NCI-H446 treated with DMSO at 0.1 percent for 48 hours (cell line): Measurements from ENCODE around the gene ARHGDIA.

Source experiments
- DNase-seq: peaks from one replicate; lab custom pipeline; 2025; lab: John Stamatoyannopoulos, UW

The ARHGDIA gene

DNA sequence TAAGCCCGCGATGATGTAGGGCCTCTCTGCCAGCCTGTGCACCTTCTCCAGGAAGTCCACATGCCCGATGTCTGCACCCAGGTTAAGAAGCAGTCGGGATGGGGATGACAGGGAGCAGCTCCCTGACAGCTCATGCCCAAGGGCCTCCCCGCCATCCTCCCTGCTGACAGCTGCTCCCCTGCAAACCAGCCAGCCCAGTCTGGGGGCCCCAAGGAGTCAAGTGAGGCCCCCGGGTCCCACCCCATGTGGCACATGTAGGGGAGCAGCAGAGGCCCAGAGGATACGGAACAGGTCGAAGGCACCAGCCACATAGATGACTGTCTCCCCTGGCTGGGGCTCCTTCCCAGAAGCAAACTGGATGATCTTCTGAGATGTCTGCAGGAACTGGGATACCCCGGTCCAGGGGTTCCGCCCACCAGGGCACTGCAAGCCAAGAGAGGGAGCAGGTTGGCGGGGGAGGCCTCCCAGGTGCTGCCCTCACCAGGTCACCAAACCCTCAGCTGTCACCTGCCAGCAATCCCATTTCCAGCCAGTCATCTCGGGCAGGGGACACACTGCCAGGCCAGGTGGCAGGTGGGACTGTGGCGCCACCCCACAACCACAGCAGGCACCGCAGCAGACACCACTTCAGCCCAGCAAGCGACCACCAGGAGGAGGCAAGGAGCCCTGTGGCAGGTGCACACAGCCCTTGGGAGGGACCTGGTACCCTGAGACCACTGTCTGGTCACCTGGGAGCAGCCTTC, 35.5 kb upstream of the ARHGDIA start:
- no peak for DNase-seq

DNA sequence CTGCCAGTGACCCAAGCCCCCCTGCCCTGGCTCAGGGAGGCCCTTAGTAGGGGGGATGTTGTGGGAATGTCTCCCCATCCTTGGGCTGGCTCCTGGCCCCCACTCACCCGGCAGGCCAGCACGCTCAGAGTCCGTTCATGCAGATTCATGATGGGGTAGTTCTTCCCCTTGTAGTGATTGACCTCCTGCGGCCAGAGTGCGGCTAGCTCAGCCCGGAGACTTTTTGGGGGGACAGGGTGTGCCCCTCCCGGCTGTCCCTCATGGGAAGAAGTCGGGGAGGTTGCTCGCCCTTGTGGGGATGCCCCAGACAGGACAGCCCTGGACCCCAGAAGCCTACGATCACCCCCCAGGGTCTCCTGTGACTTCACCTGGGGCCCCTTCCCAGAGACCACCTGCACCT, 34.9 kb upstream of the ARHGDIA start:
- DNase-seq, result no peak

DNA sequence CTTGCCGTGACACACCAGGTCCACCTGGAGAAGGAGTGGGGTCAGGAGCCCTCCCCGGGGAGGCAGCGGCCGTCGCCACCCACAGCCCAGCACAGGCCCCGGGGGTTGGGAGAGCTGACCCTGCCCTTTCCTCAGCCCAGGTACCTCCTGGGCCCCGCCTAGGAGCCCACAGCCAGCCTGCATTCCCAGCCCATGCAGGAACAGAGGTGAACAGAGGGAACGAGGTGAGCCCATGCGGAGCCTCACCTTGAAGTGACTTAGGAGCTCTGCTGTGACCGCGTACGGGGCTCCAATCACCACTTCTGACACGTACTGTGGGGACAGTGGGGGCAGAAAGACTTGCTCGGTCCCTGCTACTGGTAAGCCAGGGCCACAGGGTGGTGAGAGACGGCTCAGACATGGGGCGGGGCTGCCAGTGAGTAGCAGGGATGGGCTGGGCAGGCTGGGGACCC, 34.3 kb upstream of the ARHGDIA start:
- DNase-seq, result no peak

- no peak for DNase-seq
Observed at GRCh38 chr17:81904600-81905423, 33.7 kb upstream of the ARHGDIA start.

DNA sequence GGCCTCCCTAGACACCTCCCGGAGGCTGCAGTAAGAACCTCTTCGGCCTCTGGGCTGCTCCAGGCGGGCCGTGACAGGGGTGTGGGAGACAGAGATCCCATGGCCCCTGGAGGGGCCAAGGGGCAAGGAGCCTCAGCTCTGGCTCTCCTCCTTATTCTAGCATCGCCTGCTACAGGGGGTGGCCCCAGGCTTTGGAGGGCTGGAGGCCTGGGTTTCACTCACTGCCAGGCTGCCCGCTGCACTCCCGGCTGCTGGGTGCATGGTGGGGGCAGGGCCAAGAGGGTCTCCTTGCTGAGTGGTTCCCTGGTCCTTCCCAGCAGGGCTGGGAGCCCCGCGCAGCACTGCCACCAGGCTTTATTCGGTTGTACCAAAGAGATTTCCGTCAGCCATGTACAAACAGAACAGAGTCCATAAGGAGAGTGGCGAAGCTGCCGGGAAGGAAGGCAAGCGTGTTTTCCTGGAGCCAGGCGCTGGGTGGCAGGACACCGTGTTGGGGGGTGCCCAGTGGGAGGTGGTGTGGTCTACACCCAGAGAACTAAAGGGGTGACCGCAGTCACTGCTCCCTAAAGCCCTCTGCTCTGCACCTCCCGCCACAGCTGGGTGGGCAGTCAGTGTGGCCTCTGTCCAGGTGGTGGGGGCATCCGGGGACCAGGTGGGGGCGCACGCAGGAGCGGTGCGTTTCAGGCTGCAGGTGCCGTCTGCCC, 32.9 kb upstream of the ARHGDIA start:
- no peak for DNase-seq

DNA sequence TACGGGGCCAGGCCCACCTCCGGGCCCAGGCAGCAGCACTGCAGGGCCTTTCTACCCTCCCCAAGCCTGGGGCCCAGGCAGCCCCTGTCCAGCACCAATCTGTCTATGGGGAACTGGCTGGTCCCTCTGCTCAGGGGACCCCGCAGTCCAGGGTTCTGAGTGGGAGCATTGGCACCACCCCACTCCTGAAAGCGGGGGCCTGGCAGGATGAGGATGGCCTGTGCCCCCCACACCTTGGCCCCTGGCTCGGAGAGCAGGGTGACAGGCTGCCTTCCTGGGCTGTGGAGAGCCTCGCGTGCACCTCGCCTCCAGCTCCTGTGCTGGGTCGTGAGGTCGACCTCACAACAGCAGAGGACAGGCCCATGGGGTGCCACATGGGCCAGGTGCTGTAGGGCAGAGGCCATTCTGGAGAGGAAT, 32.3 kb upstream of the ARHGDIA start:
- no peak for DNase-seq

DNA sequence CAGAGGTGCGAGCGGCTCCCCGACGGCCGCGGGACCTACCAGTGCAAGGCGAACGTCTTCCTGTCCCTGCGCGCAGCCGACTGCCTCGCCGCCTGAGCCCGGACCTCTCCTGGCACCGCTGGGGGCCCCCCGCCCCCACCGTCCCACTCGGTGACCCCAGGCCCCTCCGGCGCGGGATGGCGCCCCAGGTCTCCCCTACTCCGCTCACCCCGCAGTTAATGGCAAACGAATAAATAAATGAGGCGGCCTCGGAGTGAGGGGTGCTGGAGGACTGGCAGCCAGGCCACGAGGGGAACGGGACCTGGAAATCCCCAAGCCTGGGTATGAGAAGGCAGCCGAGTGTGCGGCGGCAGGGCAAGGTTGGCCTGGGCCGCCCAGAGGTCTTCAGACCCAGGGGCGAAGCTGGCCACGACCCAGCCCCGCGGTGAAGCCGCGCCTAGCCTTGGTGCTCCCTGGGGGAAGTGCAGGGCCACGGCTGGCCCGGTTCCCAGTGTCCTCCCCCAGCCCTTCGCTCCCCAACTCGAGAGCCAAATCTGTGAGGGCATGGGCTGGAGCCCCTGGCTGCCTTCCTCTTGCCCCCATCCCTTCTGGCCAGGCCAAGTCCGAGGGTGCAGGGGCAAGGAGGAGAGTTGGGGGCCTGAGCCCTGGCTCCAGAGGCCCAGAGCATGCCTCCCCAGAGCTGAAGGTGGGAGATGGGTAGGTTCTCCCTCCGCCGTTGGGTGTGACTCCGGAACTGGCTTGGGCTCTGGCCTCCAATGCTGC, 31.7 kb upstream of the ARHGDIA start:
- DNase-seq, result no peak

GRCh38 chr17:81902023-81902652, 31.0 kb upstream of the ARHGDIA start, which contains the start of gene NPB:
Gene NPB, plus strand, starts transcription at chr17:81902238. Its CDS starts 40 bp downstream, at chr17:81902278.
- DNase-seq, result no peak

- no peak for DNase-seq
Observed at GRCh38 chr17:81901167-81902022, 30.3 kb upstream of the ARHGDIA start.

DNA sequence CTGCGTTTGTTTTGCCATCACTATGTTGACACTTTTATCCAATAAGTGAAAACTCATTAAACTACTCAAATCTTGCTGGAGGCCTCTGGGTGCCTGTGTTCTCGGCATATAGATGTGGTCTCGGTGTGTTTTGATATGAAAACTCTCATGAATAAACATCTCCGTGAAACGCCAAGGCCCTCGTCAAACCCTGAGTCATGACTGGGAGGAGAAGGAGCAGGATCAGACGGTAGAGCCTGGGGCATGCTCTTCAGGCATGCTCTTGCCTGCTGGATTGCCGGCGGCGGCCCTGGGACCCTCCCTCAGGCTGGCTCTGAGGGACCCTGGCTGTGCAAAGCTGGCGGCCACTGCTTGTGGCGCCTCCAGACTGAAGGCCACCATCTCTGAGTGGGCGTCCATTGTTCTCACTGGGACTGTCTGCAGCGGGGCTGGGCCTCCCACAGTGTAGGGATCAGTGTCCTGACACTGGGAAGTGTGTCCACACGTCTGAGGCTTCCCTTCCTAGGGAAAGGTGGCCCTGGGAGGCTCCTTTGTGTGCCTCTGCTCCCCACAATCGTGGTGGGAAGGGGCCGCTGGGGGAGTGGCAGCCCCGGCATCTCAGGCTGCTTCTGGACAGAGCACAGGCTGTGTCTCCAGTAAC, 29.2 kb upstream of the ARHGDIA start:
- DNase-seq, result no peak

DNA sequence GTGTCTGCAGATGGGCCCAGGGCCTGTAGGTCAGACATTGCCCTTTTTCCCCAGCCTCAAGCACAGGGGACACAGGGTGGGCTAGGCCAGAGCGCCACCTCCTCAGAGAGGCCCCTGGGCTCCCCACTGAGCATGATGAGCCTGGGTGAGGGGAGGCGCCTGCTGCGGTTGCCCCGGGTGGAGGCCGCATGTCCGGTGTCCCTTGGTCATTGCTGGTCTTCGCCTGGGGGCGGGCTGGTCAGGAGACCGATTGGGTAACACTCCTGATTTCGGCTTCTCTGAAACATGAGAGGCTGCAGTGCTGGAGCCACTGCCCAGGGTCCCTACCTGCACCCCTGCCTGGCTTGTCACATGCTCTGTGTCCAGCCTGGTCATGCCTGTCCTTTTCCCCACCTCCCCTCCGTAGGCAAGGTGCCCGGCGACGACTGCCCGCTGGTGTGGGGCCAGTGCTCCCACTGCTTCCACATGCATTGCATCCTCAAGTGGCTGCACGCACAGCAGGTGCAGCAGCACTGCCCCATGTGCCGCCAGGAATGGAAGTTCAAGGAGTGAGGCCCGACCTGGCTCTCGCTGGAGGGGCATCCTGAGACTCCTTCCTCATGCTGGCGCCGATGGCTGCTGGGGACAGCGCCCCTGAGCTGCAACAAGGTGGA, 28.5 kb upstream of the ARHGDIA start:
- no peak for DNase-seq

GRCh38 chr17:81898885-81899284, 27.7 kb upstream of the ARHGDIA start:
- no peak for DNase-seq

- DNase-seq, result no peak
Observed at GRCh38 chr17:81898029-81898866, 27.1 kb upstream of the ARHGDIA start.

DNA sequence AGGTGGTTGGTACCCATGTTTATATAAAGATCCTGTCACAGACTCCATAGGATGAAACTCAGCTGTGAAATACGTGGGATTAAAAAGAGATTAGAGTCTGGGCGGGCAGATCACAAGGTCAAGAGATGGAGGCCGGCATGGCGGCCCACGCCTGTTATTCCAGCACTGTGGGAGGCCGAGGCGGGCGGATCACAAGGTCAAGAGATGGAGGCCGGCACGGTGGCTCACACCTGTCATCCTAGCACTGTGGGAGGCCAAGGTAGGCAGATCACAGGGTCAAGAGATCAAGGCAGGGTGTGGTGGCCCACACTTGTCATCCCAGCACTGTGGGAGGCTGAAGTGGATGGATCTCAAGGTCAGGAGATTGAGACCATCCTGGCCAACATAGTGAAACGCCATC, 24.3 kb upstream of the ARHGDIA start:
- DNase-seq, result no peak

GRCh38 chr17:81891303-81891552, 20.1 kb upstream of the ARHGDIA start:
- DNase-seq, result no peak

- no peak for DNase-seq
Observed at GRCh38 chr17:81890447-81891302, 19.5 kb upstream of the ARHGDIA start.

DNA sequence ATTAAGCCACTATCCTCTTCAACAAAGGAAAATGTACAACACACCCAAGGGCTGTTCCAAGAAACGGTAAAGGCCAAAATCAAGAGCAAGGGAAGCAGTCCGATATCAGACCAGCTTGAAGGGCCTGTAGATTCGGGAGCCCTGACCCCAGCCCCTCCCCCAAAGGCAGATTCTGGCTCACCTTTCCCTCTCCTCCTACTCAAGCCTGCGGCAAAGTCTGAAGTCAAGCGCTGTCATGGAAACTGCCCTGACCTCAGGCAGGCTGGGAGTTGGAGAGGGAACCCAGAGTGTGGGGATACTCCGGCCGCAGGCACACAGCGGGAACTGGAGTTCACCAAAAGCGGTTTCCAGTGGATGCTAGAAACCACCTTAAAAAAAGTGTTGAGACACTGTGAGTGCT, 18.5 kb upstream of the ARHGDIA start:
- DNase-seq, result no peak
